K562 (cell line): Measurements from ENCODE around the gene ARMC2. TPM values are rescaled to one million over a fixed set of nuclear protein-coding genes. Genes with fewer than 3 reads are reported as not detected.

Experiments used
- ATAC-seq: fragments of 200-7000 bp; cut with Tn5 transposase; 3 replicates; pipeline ENCODE4 v1.9.1; 2020; ENCODE audit warnings: moderate library complexity
- BruUV-seq: library from RNA; stranded (reverse); fragments of 400-500 nt; replicated peaks from 2 replicates; lab custom pipeline; 2021; lab: Mats Ljungman, UMichigan
- CTCF ChIA-PET: fragments of 300-600 bp; formaldehyde crosslinking; extraction: SDS; loops from one replicate; lab custom pipeline; 2021; ENCODE audit warnings: low intra/inter-chr PET ratio; lab: Yijun Ruan, JAX
- POLR2A ChIA-PET: fragments of 300-600, 350-650 bp; sonication (Branson Sonifier 250); formaldehyde crosslinking; extraction: SDS; loops from one replicate; lab custom pipeline; 2021; ENCODE audit warnings: antibody characterized with exemption, inconsistent platforms; lab: Yijun Ruan, JAX
- DNase-seq, 4 experiments: peaks; one replicate each; pipeline versions ENCODE4 v3.0.0 to v3.0.0-alpha.2; 2011 to 2018; ENCODE audit warnings: low spot score in 3 of 4, mixed read lengths in 3 of 4; ENCODE audit errors: extremely low read depth in 1 of 4
- FAIRE-seq: peaks from 2 replicates; lab custom pipeline; 2011; peaks lifted over from hg19 to GRCh38; lab: Jason Lieb, UNC
- H2AFZ ChIP-seq: 2 replicates; pipeline ENCODE4 v1.6.0; 2011; ENCODE audit warnings: low read depth, low read length, control low read depth, inconsistent platforms
- H3K27ac ChIP-seq: fragments of 200-600 bp; 3 replicates; pipeline ENCODE4 v1.8.0; 2011; ENCODE audit warnings: low read depth, mild to moderate bottlenecking, control low read depth, inconsistent platforms, low read length, moderate library complexity, mixed read lengths; ENCODE audit errors: extremely low read depth
- H3K27me3 ChIP-seq, 2 experiments: fragments of 300-600 bp in 1 of 2; 2 replicates in 1 of 2; 3 replicates in 1 of 2; pipeline versions ENCODE4 v1.6.0 to v1.8.0; 2011; ENCODE audit warnings: inconsistent platforms in 2 of 2, low read length in 2 of 2, mild to moderate bottlenecking in 1 of 2, mixed read lengths in 1 of 2, moderate library complexity in 1 of 2; ENCODE audit not compliant: control insufficient read depth in 2 of 2, insufficient read depth in 2 of 2
- H3K36me3 ChIP-seq: fragments of 300-600 bp; 3 replicates; pipeline ENCODE4 v1.8.0; 2011; ENCODE audit warnings: mild to moderate bottlenecking, low read length, inconsistent platforms; ENCODE audit not compliant: control insufficient read depth, insufficient read depth
- H3K4me1 ChIP-seq, 2 experiments: fragments of 200-600 bp in 1 of 2; replicated peaks in 1 of 2; 2 replicates in 1 of 2; 3 replicates in 1 of 2; pipeline versions ENCODE4 v1.5.1 to v1.8.0; 2011; ENCODE audit warnings: inconsistent platforms in 2 of 2, low read length in 2 of 2, mild to moderate bottlenecking in 1 of 2, mixed read lengths in 1 of 2, moderate library complexity in 1 of 2; ENCODE audit not compliant: control insufficient read depth in 2 of 2, insufficient read depth in 2 of 2
- H3K4me2 ChIP-seq: 2 replicates; pipeline ENCODE4 v1.6.1; 2011; ENCODE audit warnings: low read length, control low read depth, inconsistent platforms, mixed read lengths; ENCODE audit not compliant: insufficient read depth
- H3K4me3 ChIP-seq: fragments of 200-600 bp; sonication (generic), shearing (Covaris generic); 2 replicates; pipeline ENCODE4 v1.5.1; 2016; ENCODE audit warnings: control low read depth, inconsistent platforms
- H3K79me2 ChIP-seq: fragments of 200-600 bp; 3 replicates; pipeline ENCODE4 v1.8.0; 2011; ENCODE audit warnings: low read length, inconsistent platforms; ENCODE audit not compliant: control insufficient read depth, insufficient read depth
- H3K9ac ChIP-seq, 2 experiments: 2 replicates each; pipeline versions ENCODE4 v1.6.0 to v1.6.1; 2011; ENCODE audit warnings: low read depth in 2 of 2, low read length in 2 of 2, control low read depth in 1 of 2, inconsistent platforms in 1 of 2, mild to moderate bottlenecking in 1 of 2, mixed read lengths in 1 of 2; ENCODE audit not compliant: insufficient read depth in 1 of 2
- H3K9me1 ChIP-seq: one replicate; pipeline ENCODE4 v1.6.0; 2011; ENCODE audit warnings: inconsistent platforms, mild to moderate bottlenecking, low read length, moderate library complexity; ENCODE audit not compliant: control insufficient read depth, insufficient read depth
- H3K9me3 ChIP-seq: replicated peaks from 2 replicates; pipeline ENCODE4 v1.5.1; 2011; ENCODE audit warnings: low read depth, low read length, inconsistent platforms; ENCODE audit not compliant: control insufficient read depth, insufficient read depth
- H4K20me1 ChIP-seq: replicated peaks from 2 replicates; pipeline ENCODE4 v1.6.1; 2011; ENCODE audit warnings: low read length, inconsistent platforms, mixed read lengths; ENCODE audit not compliant: control insufficient read depth, insufficient read depth
- CHD4 ChIP-seq: fragments of 200-600 bp; sonication (generic); IDR thresholded peaks from 3 replicates; pipeline ENCODE4 v1.6.1; 2012; ENCODE audit warnings: low read depth, mild to moderate bottlenecking, mixed read lengths, low read length, inconsistent platforms; ENCODE audit not compliant: insufficient read depth, insufficient replicate concordance, poor library complexity, severe bottlenecking
- PHB2 ChIP-seq: fragments of 450-650 bp; IDR thresholded peaks from 2 replicates; pipeline ENCODE4 v1.6.1; 2017; ENCODE audit warnings: low read depth
- POLR3A ChIP-seq: IDR thresholded peaks from 2 replicates; pipeline ENCODE4 v1.6.1; 2011; ENCODE audit warnings: borderline replicate concordance, mild to moderate bottlenecking, moderate library complexity; ENCODE audit not compliant: insufficient read length, insufficient read depth; ENCODE audit errors: extremely low read depth
- RBM14 ChIP-seq: fragments of 200-400 bp; formaldehyde crosslinking; IDR thresholded peaks from 2 replicates; pipeline ENCODE4 v1.6.1; 2018; ENCODE audit warnings: low read depth, mild to moderate bottlenecking, low read length, moderate library complexity, borderline replicate concordance; ENCODE audit not compliant: insufficient read depth
- ZNF224 ChIP-seq: sonication (generic); formaldehyde crosslinking; IDR thresholded peaks from 2 replicates; pipeline ENCODE4 v1.8.0; 2022; ENCODE audit warnings: mild to moderate bottlenecking, missing genetic modification reagents
- ZNF311 ChIP-seq: fragments of 250-450 bp; sonication (Bioruptor Pico); IDR thresholded peaks from 2 replicates; pipeline ENCODE4 v1.4.0; 2020; ENCODE audit warnings: mild to moderate bottlenecking, moderate library complexity
- ZNF695 ChIP-seq: fragments of 450-650 bp; formaldehyde crosslinking; IDR thresholded peaks from 2 replicates; pipeline ENCODE4 v1.4.0; 2020; ENCODE audit warnings: mild to moderate bottlenecking, moderate library complexity
- WGBS: fragments of 100-300 bp; shearing (Covaris generic); methylation state at CpG from one replicate; pipeline ENCODE4 v1.1.6; 2016; ENCODE audit warnings: low coverage, mixed read lengths; ENCODE audit not compliant: insufficient coverage; ENCODE audit errors: missing lambda C conversion rate; 5-methylcytosine and 5-hydroxymethylcytosine counted together
- in situ Hi-C: fragments of 300-500 bp; cut with MboI; formaldehyde crosslinking; loops from 4 replicates; pipeline ENCODE4 v1.15.0; 2018; ENCODE audit warnings: inconsistent platforms, mixed read lengths
- intact Hi-C: fragments of 100-400 bp; cut with micrococcal nuclease; formaldehyde crosslinking; loops from 2 replicates; pipeline ENCODE4 v1.14.2; 2022
- polyA plus RNA-seq, 8 experiments: library from polyadenylated mRNA; depleted of rRNA in 4 of 8; stranded (reverse) in 5 of 8; unstranded in 3 of 8; fragments of >200 nt; fragmentation: Nextera tagmentation in 2 of 8; fragmentation: Illumina TruSeq in 1 of 8; extraction: Ambion mirVana in 2 of 8; extraction: Trizol in 1 of 8; gene quantifications; 2 replicates each; pipeline versions ENCODE4 v1.2.1 to v1.2.3, GENCODE V29; 2011 to 2014; ENCODE audit warnings: inconsistent platforms in 1 of 8, missing spikeins in 1 of 8
- total RNA-seq, 7 experiments: library from RNA; depleted of rRNA in 6 of 7; stranded (reverse); fragments of >200 nt in 6 of 7; fragmentation: Illumina TruSeq in 2 of 7; extraction: Trizol in 2 of 7; gene quantifications; 2 replicates each; pipeline versions ENCODE4 v1.2.1 to v1.2.3, GENCODE V29; 2011 to 2021; ENCODE audit warnings: low replicate concordance in 1 of 7
- TF ChIP-seq, protein P1 (sequence below): sonication (generic); formaldehyde crosslinking; IDR thresholded peaks from 2 replicates; pipeline ENCODE4 v1.8.0; 2022; ENCODE audit warnings: missing genetic modification reagents, mild to moderate bottlenecking, moderate library complexity, borderline replicate concordance

Gene ARMC2
- total and polyA plus RNA-seq, 9 of the 15 experiments (the other 6 are each of a cell fraction or from before 2014, with no cell fraction given), result 0.14 to 3.0 (median 0.82) TPM

GRCh38 chr6:108868647-108869046, 20.4 kb downstream of the ARMC2 start:
- Histone ChIP-seq H3K9me1 (no peaks in the 10 kb centered on the region), H3K27me3 (peaks cover 0 to 12% of the 10 kb centered on the region in 2 experiments; a peak in 2 of 5 replicates), H4K20me1 (no peaks in the 10 kb centered on the region), H3K9ac (no peak overlapping the region), H3K36me3 (no peaks in the 10 kb centered on the region), H3K4me2 (no peak overlapping the region), H3K79me2 (no peaks in the 10 kb centered on the region), H3K4me1 (no peaks in the 10 kb centered on the region), H3K27ac (no peak overlapping the region), H3K4me3 (no peak overlapping the region), H2AFZ (no peak overlapping the region), H3K9me3 (no peaks in the 10 kb centered on the region)
- in situ Hi-C loops (no loop called here), intact Hi-C loops (no loop called here)
- FAIRE-seq (no peak), ATAC-seq (no peak), DNase-seq (no peak)
- BruUV-seq, result no TSS peak
- ChIA-PET POLR2A (no interaction called here), CTCF (no interaction called here)
- whole genome bisulfite sequencing, result 69% methylated on average over 8 of the region's 8 CpGs
- no peak for TF ChIP-seq ZNF695 (CRISPR knock-in tag)
- TF ChIP-seq RBM14, result no peak
- TF ChIP-seq, protein P1, sequence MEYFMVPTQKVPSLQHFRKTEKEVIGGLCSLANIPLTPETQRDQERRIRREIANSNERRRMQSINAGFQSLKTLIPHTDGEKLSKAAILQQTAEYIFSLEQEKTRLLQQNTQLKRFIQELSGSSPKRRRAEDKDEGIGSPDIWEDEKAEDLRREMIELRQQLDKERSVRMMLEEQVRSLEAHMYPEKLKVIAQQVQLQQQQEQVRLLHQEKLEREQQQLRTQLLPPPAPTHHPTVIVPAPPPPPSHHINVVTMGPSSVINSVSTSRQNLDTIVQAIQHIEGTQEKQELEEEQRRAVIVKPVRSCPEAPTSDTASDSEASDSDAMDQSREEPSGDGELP (CRISPR knock-in tag), result no peak
- no peak for TF ChIP-seq PHB2
- no peak for TF ChIP-seq ZNF311
- no peak for TF ChIP-seq ZNF224 (CRISPR knock-in tag)
- TF ChIP-seq CHD4, result no peak
- no peak for TF ChIP-seq POLR3A
